Endothelial cell of umbilical vein (primary cell): Measurements from ENCODE around the gene KIF3A. TPM values are rescaled to one million over a fixed set of nuclear protein-coding genes. Genes with fewer than 3 reads are reported as not detected.

Source experiments
- BruUV-seq: library from RNA; stranded (reverse); fragments of 400-500 nt; replicated peaks from 2 replicates; lab custom pipeline; 2021; lab: Mats Ljungman, UMichigan
- CTCF ChIA-PET: fragments of 300-600, 350-600 bp; sonication (Branson Sonifier 250); formaldehyde crosslinking; loops from one replicate; lab custom pipeline; 2021; ENCODE audit warnings: antibody characterized with exemption, inconsistent platforms; lab: Charles Lee
- POLR2A ChIA-PET: fragments of 300-600, 350-600 bp; sonication (Branson Sonifier 250); formaldehyde crosslinking; loops from one replicate; lab custom pipeline; 2021; ENCODE audit warnings: antibody characterized with exemption, inconsistent platforms; lab: Charles Lee
- DNase-seq: peaks from one replicate; pipeline ENCODE4 v3.0.0-alpha.2; 2011; ENCODE audit warnings: low read depth, low spot score
- FAIRE-seq: peaks from 2 replicates; lab custom pipeline; 2011; peaks lifted over from hg19 to GRCh38; lab: Jason Lieb, UNC
- H2AFZ ChIP-seq: 2 replicates; pipeline ENCODE4 v1.6.0; 2012; ENCODE audit warnings: low read depth, low read length, control low read depth, inconsistent platforms
- H3K27ac ChIP-seq: 2 replicates; pipeline ENCODE4 v1.5.1; 2011; ENCODE audit warnings: low read depth, mild to moderate bottlenecking, control low read depth, low read length, moderate library complexity; ENCODE audit not compliant: insufficient read depth
- H3K27me3 ChIP-seq, 2 experiments: 2 replicates each; pipeline versions ENCODE4 v1.6.0 to v1.6.1; 2011; ENCODE audit warnings: low read length in 2 of 2, mixed read lengths in 1 of 2; ENCODE audit not compliant: control insufficient read depth in 2 of 2, insufficient read depth in 2 of 2
- H3K36me3 ChIP-seq, 2 experiments: 2 replicates in 1 of 2; 3 replicates in 1 of 2; pipeline ENCODE4 v1.5.1; 2011; ENCODE audit warnings: low read length in 2 of 2, mild to moderate bottlenecking in 1 of 2, moderate library complexity in 1 of 2; ENCODE audit not compliant: control insufficient read depth in 2 of 2, insufficient read depth in 2 of 2; ENCODE audit errors: extremely low read depth in 1 of 2
- H3K4me1 ChIP-seq: 3 replicates; pipeline ENCODE4 v1.5.1; 2011; ENCODE audit warnings: mild to moderate bottlenecking, low read length; ENCODE audit not compliant: control insufficient read depth, insufficient read depth; ENCODE audit errors: extremely low read depth
- H3K4me2 ChIP-seq: 2 replicates; pipeline ENCODE4 v1.6.1; 2011; ENCODE audit warnings: low read length, control low read depth, mixed read lengths; ENCODE audit not compliant: insufficient read depth
- H3K4me3 ChIP-seq, 3 experiments: fragments of 200-600 bp in 1 of 3; sonication (generic), shearing (Covaris generic) in 1 of 3; replicated peaks in 1 of 3; 2 replicates each; pipeline ENCODE4 v1.5.1; 2011 to 2016; ENCODE audit warnings: control low read depth in 3 of 3, low read length in 3 of 3, mild to moderate bottlenecking in 2 of 3, inconsistent platforms in 1 of 3, low read depth in 1 of 3, moderate library complexity in 1 of 3; ENCODE audit not compliant: insufficient read depth in 1 of 3
- H3K79me2 ChIP-seq: 2 replicates; pipeline ENCODE4 v1.6.0; 2012; ENCODE audit warnings: low read length, inconsistent platforms; ENCODE audit not compliant: control insufficient read depth, insufficient read depth
- H3K9ac ChIP-seq: replicated peaks from 2 replicates; pipeline ENCODE3; 2011; ENCODE audit warnings: low read length, control low read depth; ENCODE audit not compliant: insufficient read depth; ENCODE audit errors: extremely low read depth
- H3K9me1 ChIP-seq: replicated peaks from 3 replicates; pipeline ENCODE4 v1.6.0; 2011; ENCODE audit warnings: mild to moderate bottlenecking, low read length; ENCODE audit not compliant: control insufficient read depth, insufficient read depth; ENCODE audit errors: extremely low read depth
- H3K9me3 ChIP-seq: replicated peaks from 2 replicates; pipeline ENCODE4 v1.5.1; 2012; ENCODE audit warnings: low read length, inconsistent platforms; ENCODE audit not compliant: control insufficient read depth, insufficient read depth
- H4K20me1 ChIP-seq: replicated peaks from 2 replicates; pipeline ENCODE3; 2011; ENCODE audit warnings: mild to moderate bottlenecking, low read length; ENCODE audit not compliant: control insufficient read depth, insufficient read depth; ENCODE audit errors: extremely low read depth
- EZH2 ChIP-seq: IDR thresholded peaks from 2 replicates; pipeline ENCODE4 v1.6.1; 2012; ENCODE audit warnings: borderline replicate concordance, low read depth, mild to moderate bottlenecking, moderate library complexity, low read length, inconsistent platforms; ENCODE audit not compliant: severe bottlenecking
- FOS ChIP-seq: IDR thresholded peaks from 2 replicates; pipeline ENCODE4 v1.6.1; 2011; ENCODE audit warnings: mild to moderate bottlenecking, low read length, moderate library complexity, borderline replicate concordance; ENCODE audit not compliant: insufficient read depth
- GATA2 ChIP-seq: IDR thresholded peaks from 2 replicates; pipeline ENCODE4 v1.7.0; 2011; ENCODE audit warnings: low read depth, mild to moderate bottlenecking, moderate library complexity, mixed read lengths, low read length; ENCODE audit not compliant: insufficient read length, insufficient read depth
- JUN ChIP-seq: IDR thresholded peaks from 2 replicates; pipeline ENCODE4 v1.6.1; 2011; ENCODE audit warnings: borderline replicate concordance, low read depth; ENCODE audit not compliant: insufficient read length, insufficient read depth
- MYC ChIP-seq: IDR thresholded peaks from one replicate; pipeline ENCODE4 v1.6.1; 2011; ENCODE audit warnings: mild to moderate bottlenecking, low read depth, low read length
- POLR2A ChIP-seq: IDR thresholded peaks from 2 replicates; pipeline ENCODE4 v1.6.1; 2012; ENCODE audit warnings: low read depth, mild to moderate bottlenecking, control low read depth, low read length
- POLR2AphosphoS5 ChIP-seq: IDR thresholded peaks from 2 replicates; pipeline ENCODE4 v1.6.1; 2012; ENCODE audit warnings: low read depth, mild to moderate bottlenecking, control low read depth, low read length, moderate library complexity; ENCODE audit not compliant: insufficient read depth
- dilution Hi-C: fragments of 300-500 bp; cut with MboI; formaldehyde crosslinking; loops from one replicate; pipeline ENCODE4 v1.15.0; 2019; ENCODE audit warnings: low sequenced_read_pairs; ENCODE audit not compliant: extremely low pct_ligation_motif_present
- intact Hi-C: fragments of 100-400 bp; cut with micrococcal nuclease; formaldehyde crosslinking; loops from one replicate; pipeline ENCODE4 v1.10.0; 2022
- polyA plus RNA-seq, 4 experiments: library from polyadenylated mRNA; depleted of rRNA in 3 of 4; stranded (reverse) in 3 of 4; unstranded in 1 of 4; fragments of >200 nt; gene quantifications; 2 replicates each; pipeline versions ENCODE4 v1.2.1 to v1.2.3, GENCODE V29; 2011 to 2012; ENCODE audit warnings: missing spikeins in 1 of 4
- total RNA-seq: library from RNA; stranded (reverse); gene quantifications from 2 replicates; pipeline ENCODE4 v1.2.3, GENCODE V29; 2021
- TF ChIP-seq, protein P1 (sequence below), 2 donors: IDR thresholded peaks; 1 replicate in 1 of 2; 2 replicates in 1 of 2; pipeline ENCODE4 v1.5.1; 2011; ENCODE audit warnings: low read length in 2 of 2, mild to moderate bottlenecking in 2 of 2, moderate library complexity in 2 of 2, control low read depth in 1 of 2, inconsistent platforms in 1 of 2, low read depth in 1 of 2; ENCODE audit not compliant: insufficient read depth in 1 of 2; ENCODE audit errors: extremely low read depth in 1 of 2
- TF ChIP-seq, protein P2 (sequence below): IDR thresholded peaks from 2 replicates; pipeline ENCODE4 v1.6.1; 2011; ENCODE audit not compliant: insufficient read depth, insufficient read length

Gene KIF3A
- total and polyA plus RNA-seq, 2 donors (not counting 3 experiments of a cell fraction or from before 2014, with no cell fraction given) = 3.3 to 11.2 TPM

DNA sequence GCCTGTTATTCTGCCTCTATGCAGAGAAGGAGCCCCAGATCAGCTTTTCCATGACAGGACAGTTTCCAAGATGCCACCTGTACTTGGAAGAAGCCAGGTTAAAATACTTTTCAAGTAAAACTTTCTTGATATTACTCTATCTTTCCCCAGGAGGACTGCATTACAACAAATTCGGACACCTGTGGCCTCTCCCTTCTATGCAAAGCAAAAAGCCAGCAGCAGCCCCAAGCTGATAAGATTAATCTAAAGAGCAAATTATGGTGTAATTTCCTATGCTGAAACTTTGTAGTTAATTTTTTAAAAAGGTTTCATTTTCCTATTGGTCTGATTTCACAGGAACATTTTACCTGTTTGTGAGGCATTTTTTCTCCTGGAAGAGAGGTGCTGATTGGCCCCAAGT lies 63.9 kb downstream of the KIF3A start:
- Histone ChIP-seq H2AFZ (no peak overlapping the region), H3K4me1 (peaks cover 13% of the 10 kb centered on the region), H3K36me3 (no peaks in the 10 kb centered on the region), H3K27me3 (no peaks in the 10 kb centered on the region), H3K4me2 (no peak overlapping the region), H3K79me2 (no peaks in the 10 kb centered on the region), H3K9me1 (no peaks in the 10 kb centered on the region), H3K4me3 (no peak overlapping the region), H4K20me1 (no peaks in the 10 kb centered on the region), H3K27ac (no peak overlapping the region), H3K9me3 (no peaks in the 10 kb centered on the region), H3K9ac (no peak overlapping the region)
- ChIA-PET POLR2A (interaction anchor here (0.7 kb wide), 1 partner anchor 307 kb away, joined by 5 read pairs; no protein-coding TSS in a partner anchor), CTCF (no interaction called here)
- no TSS peak for BruUV-seq
- dilution Hi-C loops (no loop called here), intact Hi-C loops (no loop called here)
- no peak for FAIRE-seq
- no peak for DNase-seq
- TF ChIP-seq, protein P1, sequence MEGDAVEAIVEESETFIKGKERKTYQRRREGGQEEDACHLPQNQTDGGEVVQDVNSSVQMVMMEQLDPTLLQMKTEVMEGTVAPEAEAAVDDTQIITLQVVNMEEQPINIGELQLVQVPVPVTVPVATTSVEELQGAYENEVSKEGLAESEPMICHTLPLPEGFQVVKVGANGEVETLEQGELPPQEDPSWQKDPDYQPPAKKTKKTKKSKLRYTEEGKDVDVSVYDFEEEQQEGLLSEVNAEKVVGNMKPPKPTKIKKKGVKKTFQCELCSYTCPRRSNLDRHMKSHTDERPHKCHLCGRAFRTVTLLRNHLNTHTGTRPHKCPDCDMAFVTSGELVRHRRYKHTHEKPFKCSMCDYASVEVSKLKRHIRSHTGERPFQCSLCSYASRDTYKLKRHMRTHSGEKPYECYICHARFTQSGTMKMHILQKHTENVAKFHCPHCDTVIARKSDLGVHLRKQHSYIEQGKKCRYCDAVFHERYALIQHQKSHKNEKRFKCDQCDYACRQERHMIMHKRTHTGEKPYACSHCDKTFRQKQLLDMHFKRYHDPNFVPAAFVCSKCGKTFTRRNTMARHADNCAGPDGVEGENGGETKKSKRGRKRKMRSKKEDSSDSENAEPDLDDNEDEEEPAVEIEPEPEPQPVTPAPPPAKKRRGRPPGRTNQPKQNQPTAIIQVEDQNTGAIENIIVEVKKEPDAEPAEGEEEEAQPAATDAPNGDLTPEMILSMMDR (IDR thresholded peaks at IDR 0.05; ENCODE audit: extremely low read depth in 1 of 2, insufficient read depth in 1 of 2, low read depth in 1 of 2, low read length in 2 of 2) = no peak
- no peak for TF ChIP-seq MYC
- TF ChIP-seq POLR2A = no peak
- TF ChIP-seq GATA2 = no peak
- no peak for TF ChIP-seq FOS
- no peak for TF ChIP-seq POLR2AphosphoS5

GRCh38 chr5:132671000-132671399 lies 66.3 kb downstream of the KIF3A start:
- H3K4me2 ChIP-seq = no peak overlapping the region
- H3K4me3 ChIP-seq = no peak overlapping the region
- no peak for TF ChIP-seq POLR2A
- TF ChIP-seq, protein P1 (IDR thresholded peaks at IDR 0.05; ENCODE audit: extremely low read depth in 1 of 2, insufficient read depth in 1 of 2, low read depth in 1 of 2, low read length in 2 of 2) = no peak
- TF ChIP-seq, protein P2, sequence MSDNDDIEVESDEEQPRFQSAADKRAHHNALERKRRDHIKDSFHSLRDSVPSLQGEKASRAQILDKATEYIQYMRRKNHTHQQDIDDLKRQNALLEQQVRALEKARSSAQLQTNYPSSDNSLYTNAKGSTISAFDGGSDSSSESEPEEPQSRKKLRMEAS = no peak
- no peak for TF ChIP-seq JUN
- no peak for TF ChIP-seq POLR2AphosphoS5
- TF ChIP-seq EZH2 = no peak
- no peak for TF ChIP-seq MYC
- no peak for TF ChIP-seq FOS
- no peak for TF ChIP-seq GATA2
- dilution Hi-C loops (no loop called here), intact Hi-C loops (no loop called here)
- H3K27me3 ChIP-seq = peaks cover 0 to 2% of the 10 kb centered on the region in 2 experiments
- DNase-seq = no peak
- ChIA-PET POLR2A (no interaction called here), CTCF (interaction anchor here (1.2 to 1.4 kb wide), 2 partner anchors 12 to 19 kb away, joined by 3 read pairs; no protein-coding TSS in a partner anchor)
- FAIRE-seq = no peak
- H4K20me1 ChIP-seq = no peaks in the 10 kb centered on the region
- H3K36me3 ChIP-seq = no peaks in the 10 kb centered on the region
- H3K9me1 ChIP-seq = no peaks in the 10 kb centered on the region
- BruUV-seq = no TSS peak
- H3K4me1 ChIP-seq = peaks cover 6% of the 10 kb centered on the region
- H3K27ac ChIP-seq = no peak overlapping the region
- H3K79me2 ChIP-seq = no peaks in the 10 kb centered on the region
- H3K9ac ChIP-seq = no peak overlapping the region
- no peaks in the 10 kb centered on the region for H3K9me3 ChIP-seq
- H2AFZ ChIP-seq = no peak overlapping the region
